Smooth muscle cell (in vitro differentiated cells): ENCODE measurements around the gene ELMO2. TPM values are rescaled to one million over a fixed set of nuclear protein-coding genes. Genes with fewer than 3 reads are reported as not detected.
A peak's percentile ranks its signal among the peaks of the same experiment; 100 is the strongest.

Experiments used
- DNase-seq: peaks from one replicate; lab custom pipeline; 2025; ENCODE audit not compliant: unreplicated experiment; lab: John Stamatoyannopoulos, UW
- H2AFZ ChIP-seq: fragments of 200-600 bp; sonication (generic); 2 replicates; pipeline ENCODE4 v1.6.0; 2016; ENCODE audit warnings: antibody characterized with exemption, low read depth, mild to moderate bottlenecking
- H3F3A ChIP-seq: fragments of 200-600 bp; sonication (generic); 2 replicates; pipeline ENCODE4 v1.6.0; 2017; ENCODE audit warnings: antibody characterized with exemption, low read depth
- H3K27ac ChIP-seq: fragments of 200-600 bp; sonication (generic); 2 replicates; pipeline ENCODE4 v1.5.1; 2016; ENCODE audit warnings: low read depth, mild to moderate bottlenecking
- H3K27me3 ChIP-seq: fragments of 200-600 bp; sonication (generic); 2 replicates; pipeline ENCODE4 v1.6.1; 2016; ENCODE audit warnings: low read depth, mild to moderate bottlenecking
- H3K36me3 ChIP-seq: fragments of 200-600 bp; sonication (generic); 2 replicates; pipeline ENCODE4 v1.5.1; 2016; ENCODE audit warnings: low read depth
- H3K4me1 ChIP-seq: fragments of 200-600 bp; sonication (generic); 2 replicates; pipeline ENCODE4 v1.5.1; 2016; ENCODE audit warnings: low read depth
- H3K4me2 ChIP-seq: fragments of 200-600 bp; sonication (generic); 2 replicates; pipeline ENCODE4 v1.6.0; 2016; ENCODE audit warnings: mild to moderate bottlenecking
- H3K4me3 ChIP-seq: fragments of 200-600 bp; sonication (generic); 2 replicates; pipeline ENCODE4 v1.5.1; 2016; ENCODE audit warnings: mild to moderate bottlenecking
- H3K79me2 ChIP-seq: fragments of 200-600 bp; sonication (generic); 2 replicates; pipeline ENCODE4 v1.6.0; 2016; ENCODE audit warnings: low read depth, mild to moderate bottlenecking
- H3K9ac ChIP-seq: fragments of 200-600 bp; sonication (generic); 2 replicates; pipeline ENCODE4 v1.6.0; 2016; ENCODE audit warnings: low read depth
- H3K9me3 ChIP-seq: fragments of 200-600 bp; sonication (generic); replicated peaks from 2 replicates; pipeline ENCODE4 v1.5.1; 2016; ENCODE audit warnings: low read depth
- H4K20me1 ChIP-seq: fragments of 200-600 bp; sonication (generic); 2 replicates; pipeline ENCODE4 v1.6.0; 2016; ENCODE audit warnings: low read depth
- WGBS: methylation state at CpG from one replicate; pipeline ENCODE4 v1.1.7; 2016; ENCODE audit warnings: low lambda C conversion rate; 5-methylcytosine and 5-hydroxymethylcytosine counted together
- polyA plus RNA-seq: library from polyadenylated mRNA; unstranded; fragments of >200 nt; fragmentation: Nextera tagmentation; extraction: Ambion mirVana; gene quantifications from 2 replicates; pipeline ENCODE4 v1.2.1, GENCODE V29; 2016
- total RNA-seq: library from RNA; depleted of rRNA; stranded (reverse); fragments of >200 nt; gene quantifications from 2 replicates; pipeline ENCODE4 v1.2.3, GENCODE V29; 2014
- TF ChIP-seq, protein P1 (sequence below): fragments of 200-600 bp; sonication (generic); IDR thresholded peaks from 2 replicates; pipeline ENCODE4 v1.5.1; 2017; ENCODE audit warnings: borderline replicate concordance, mild to moderate bottlenecking, antibody characterized with exemption; ENCODE audit not compliant: insufficient read depth, poor library complexity, severe bottlenecking

ELMO2 gene
- total and polyA plus RNA-seq, 2 experiments from 2014 or later: 24.9 to 33.1 TPM

DNA sequence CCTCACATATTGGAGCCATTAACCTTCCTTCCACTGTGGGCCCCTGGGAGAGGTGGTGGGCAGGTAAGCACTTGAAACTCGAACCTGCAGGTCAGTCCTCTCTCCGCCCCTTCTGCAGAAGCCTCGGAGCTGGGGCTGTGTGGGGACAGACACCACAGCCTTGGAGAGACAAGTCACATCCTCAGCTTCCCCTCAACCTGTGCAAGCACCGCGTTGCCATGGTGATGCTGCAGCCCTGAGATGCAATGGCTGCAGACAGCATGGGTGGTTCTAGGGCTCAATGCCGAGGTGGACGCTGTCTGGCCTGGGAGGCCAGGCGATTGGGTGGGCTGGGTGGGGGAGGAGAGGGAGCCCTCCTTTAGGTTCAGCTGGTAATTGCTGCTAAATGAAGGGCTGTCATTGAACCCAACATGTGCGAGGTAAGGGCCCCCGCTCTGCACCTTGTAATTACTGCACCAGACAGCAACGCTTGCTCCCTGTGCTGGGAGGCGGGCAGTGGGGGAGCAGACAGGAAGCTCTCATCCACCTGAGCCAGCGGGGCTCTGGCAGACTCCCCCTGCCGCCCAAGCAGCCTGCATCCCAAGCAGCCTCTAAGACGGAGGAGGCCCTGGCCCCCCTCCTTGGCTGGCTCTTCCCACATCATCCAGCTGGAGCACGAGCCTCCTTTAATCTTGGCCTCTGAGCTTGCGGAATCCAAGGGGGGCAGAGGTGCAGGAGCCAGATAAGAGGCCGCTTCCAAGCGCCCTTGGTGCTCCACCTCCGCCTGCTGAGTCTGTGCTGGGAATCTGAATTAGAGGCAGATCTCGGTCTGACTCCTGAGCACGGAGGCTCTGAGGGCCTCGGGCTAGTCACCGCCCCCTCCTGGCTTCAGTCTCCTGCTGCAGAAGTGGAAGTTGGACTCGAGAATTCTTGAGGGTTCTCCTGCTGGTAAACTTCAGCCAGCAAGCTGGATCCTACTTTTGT is 58.3 kb downstream of the ELMO2 start:
- H3K9ac ChIP-seq: no peak overlapping the region
- TF ChIP-seq, protein P1, sequence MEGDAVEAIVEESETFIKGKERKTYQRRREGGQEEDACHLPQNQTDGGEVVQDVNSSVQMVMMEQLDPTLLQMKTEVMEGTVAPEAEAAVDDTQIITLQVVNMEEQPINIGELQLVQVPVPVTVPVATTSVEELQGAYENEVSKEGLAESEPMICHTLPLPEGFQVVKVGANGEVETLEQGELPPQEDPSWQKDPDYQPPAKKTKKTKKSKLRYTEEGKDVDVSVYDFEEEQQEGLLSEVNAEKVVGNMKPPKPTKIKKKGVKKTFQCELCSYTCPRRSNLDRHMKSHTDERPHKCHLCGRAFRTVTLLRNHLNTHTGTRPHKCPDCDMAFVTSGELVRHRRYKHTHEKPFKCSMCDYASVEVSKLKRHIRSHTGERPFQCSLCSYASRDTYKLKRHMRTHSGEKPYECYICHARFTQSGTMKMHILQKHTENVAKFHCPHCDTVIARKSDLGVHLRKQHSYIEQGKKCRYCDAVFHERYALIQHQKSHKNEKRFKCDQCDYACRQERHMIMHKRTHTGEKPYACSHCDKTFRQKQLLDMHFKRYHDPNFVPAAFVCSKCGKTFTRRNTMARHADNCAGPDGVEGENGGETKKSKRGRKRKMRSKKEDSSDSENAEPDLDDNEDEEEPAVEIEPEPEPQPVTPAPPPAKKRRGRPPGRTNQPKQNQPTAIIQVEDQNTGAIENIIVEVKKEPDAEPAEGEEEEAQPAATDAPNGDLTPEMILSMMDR: no peak

DNA sequence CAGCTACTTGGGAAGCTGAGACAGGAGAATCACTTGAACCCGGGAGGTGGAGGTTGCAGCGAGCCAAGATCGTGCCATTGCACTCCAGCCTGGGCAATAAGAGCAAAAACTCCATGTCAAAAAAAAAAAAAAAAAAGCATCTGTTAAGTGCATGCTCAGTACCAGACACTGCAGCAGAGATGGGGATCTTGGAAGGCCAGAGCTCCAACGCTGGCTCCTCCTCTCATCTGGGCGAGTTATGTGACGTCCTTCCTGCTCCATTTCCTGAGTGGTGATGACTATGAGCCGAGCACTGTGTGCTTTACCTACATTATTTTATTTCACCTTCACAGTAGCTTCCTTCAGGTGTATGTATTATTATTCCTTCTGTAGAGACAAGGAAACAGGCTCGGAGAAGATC is 59.6 kb downstream of the ELMO2 start:
- Histone ChIP-seq H2AFZ (no peak overlapping the region), H3K9ac (no peak overlapping the region), H3K27ac (no peak overlapping the region), H3K4me3 (no peak overlapping the region), H3K79me2 (no peaks in the 10 kb centered on the region), H4K20me1 (peaks cover 14% of the 10 kb centered on the region), H3K27me3 (peaks cover 28% of the 10 kb centered on the region), H3K4me1 (peaks cover 41% of the 10 kb centered on the region), H3F3A (peaks cover 27% of the 10 kb centered on the region), H3K4me2 (no peak overlapping the region), H3K9me3 (no peaks in the 10 kb centered on the region), H3K36me3 (no peaks in the 10 kb centered on the region)
- WGBS: 93% methylated on average over 8 of the region's 8 CpGs
- TF ChIP-seq, protein P1: no peak
- no peak for DNase-seq

More for the DNA sequence above, 58.3 kb downstream of the ELMO2 start:
- DNase-seq: no peak
- Histone ChIP-seq H3K9me3 (no peaks in the 10 kb centered on the region), H3K36me3 (no peaks in the 10 kb centered on the region), H3K79me2 (no peaks in the 10 kb centered on the region), H3K4me1 (peaks cover 42% of the 10 kb centered on the region), H3F3A (peaks cover 29% of the 10 kb centered on the region), H4K20me1 (peaks cover 14% of the 10 kb centered on the region), H2AFZ (no peak overlapping the region), H3K27me3 (peaks cover 14% of the 10 kb centered on the region), H3K4me2 (peak overlapping the region; percentile 6), H3K4me3 (no peak overlapping the region), H3K27ac (peak overlapping the region; percentile 19)
- WGBS: 44% methylated on average over 23 of the region's 25 CpGs

DNA sequence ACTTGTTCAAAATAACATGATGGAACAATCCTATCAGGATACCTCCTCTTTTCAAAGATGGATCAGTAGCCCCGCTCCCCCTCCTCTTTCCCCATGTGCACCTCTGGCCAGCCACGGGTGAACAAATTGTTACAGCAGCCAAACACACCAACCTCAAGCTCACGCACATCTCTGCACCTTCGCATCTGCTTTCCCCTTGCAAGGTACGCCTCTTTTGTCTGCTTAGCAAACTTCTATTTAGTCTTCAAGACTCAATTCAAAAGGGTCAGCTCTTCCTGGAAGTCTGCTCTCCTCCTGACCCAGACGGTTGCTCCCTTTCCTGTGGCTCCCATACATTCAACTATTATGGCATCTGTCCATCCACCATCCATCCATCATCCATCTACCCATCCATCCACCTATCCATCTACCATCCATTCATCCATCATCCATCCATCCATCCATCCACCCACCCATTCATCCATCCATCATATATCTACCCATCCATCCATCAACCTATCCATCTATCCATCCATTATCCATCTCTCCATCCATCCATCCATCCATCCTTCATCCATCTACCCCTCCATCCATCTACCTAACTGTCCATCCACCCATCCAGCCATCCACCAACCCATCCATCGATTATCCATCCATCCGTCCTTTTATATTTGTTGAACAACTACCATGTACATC is 61.8 kb downstream of the ELMO2 start:
- H3K27me3 ChIP-seq: peaks cover 44% of the 10 kb centered on the region
- no peak for DNase-seq
- TF ChIP-seq, protein P1: no peak
- peaks cover 11% of the 10 kb centered on the region for H3F3A ChIP-seq
- no peak overlapping the region for H2AFZ ChIP-seq
- no peaks in the 10 kb centered on the region for H3K36me3 ChIP-seq
- H3K4me2 ChIP-seq: no peak overlapping the region
- peaks cover 9% of the 10 kb centered on the region for H4K20me1 ChIP-seq
- H3K4me3 ChIP-seq: no peak overlapping the region
- H3K79me2 ChIP-seq: no peaks in the 10 kb centered on the region
- H3K27ac ChIP-seq: no peak overlapping the region
- H3K9me3 ChIP-seq: no peaks in the 10 kb centered on the region
- no peak overlapping the region for H3K9ac ChIP-seq
- peaks cover 19% of the 10 kb centered on the region for H3K4me1 ChIP-seq
- 87% methylated on average over 8 of the region's 8 CpGs for WGBS
